OCI-LY7 (cell line): ENCODE results near the gene HSD17B11. TPM values are rescaled to one million over a fixed set of nuclear protein-coding genes. Genes with fewer than 3 reads are reported as not detected.
"Not testable (repeated sequence)": the region's sequence is repeated elsewhere in the genome, so short reads cannot be mapped to it uniquely, and the experiment has no call there.

Experiments used
- BruUV-seq: library from RNA; stranded (reverse); fragments of 400-500 nt; replicated peaks from 2 replicates; lab custom pipeline; 2021; lab: Mats Ljungman, UMichigan
- CTCF ChIA-PET: fragments of 300-600 bp; sonication (Branson Sonifier 250); formaldehyde crosslinking; loops from one replicate; lab custom pipeline; 2022; ENCODE audit warnings: antibody characterized with exemption; ENCODE audit not compliant: unreplicated experiment; lab: Charles Lee
- POLR2A ChIA-PET: fragments of 300-600 bp; sonication (Branson Sonifier 250); formaldehyde crosslinking; loops from one replicate; lab custom pipeline; 2022; ENCODE audit warnings: antibody characterized with exemption; lab: Charles Lee
- DNase-seq: peaks from one replicate; pipeline ENCODE4 v3.0.0-alpha.2; 2015; ENCODE audit warnings: low spot score
- H2AFZ ChIP-seq: fragments of 200-600 bp; sonication (generic), shearing (Covaris generic); 2 replicates; pipeline ENCODE4 v1.6.1; 2014; ENCODE audit warnings: mild to moderate bottlenecking, antibody characterized with exemption, low read length, moderate library complexity
- H3K27ac ChIP-seq: fragments of 200-600 bp; sonication (generic); 2 replicates; pipeline ENCODE4 v1.5.1; 2014; ENCODE audit warnings: mixed run types, low read depth, mild to moderate bottlenecking, moderate library complexity, low read length, inconsistent platforms; ENCODE audit not compliant: poor library complexity, severe bottlenecking
- H3K36me3 ChIP-seq: fragments of 200-600 bp; sonication (generic); 2 replicates; pipeline ENCODE4 v1.6.1; 2014; ENCODE audit warnings: mild to moderate bottlenecking, antibody characterized with exemption, low read length, moderate library complexity, mixed read lengths; ENCODE audit not compliant: insufficient read depth
- H3K4me1 ChIP-seq: fragments of 200-600 bp; sonication (generic); 2 replicates; pipeline ENCODE4 v1.5.1; 2014; ENCODE audit warnings: mild to moderate bottlenecking, low read length; ENCODE audit not compliant: insufficient read depth, poor library complexity, severe bottlenecking
- H3K4me2 ChIP-seq: fragments of 200-600 bp; sonication (generic); 2 replicates; pipeline ENCODE4 v1.6.1; 2014; ENCODE audit warnings: mild to moderate bottlenecking, low read length
- H3K4me3 ChIP-seq: fragments of 200-600 bp; sonication (generic); 2 replicates; pipeline ENCODE4 v1.5.1; 2014; ENCODE audit warnings: mild to moderate bottlenecking, low read depth, low read length; ENCODE audit not compliant: poor library complexity, severe bottlenecking
- H3K79me2 ChIP-seq: fragments of 200-600 bp; sonication (generic); 2 replicates; pipeline ENCODE4 v1.6.1; 2016; ENCODE audit warnings: low read depth, mild to moderate bottlenecking, low read length, moderate library complexity, mixed read lengths; ENCODE audit not compliant: insufficient read depth
- H3K9me2 ChIP-seq: fragments of 200-600 bp; sonication (generic); 2 replicates; pipeline ENCODE4 v1.6.1; 2016; ENCODE audit warnings: mild to moderate bottlenecking, low read length, mixed read lengths; ENCODE audit not compliant: insufficient read depth
- H3K9me3 ChIP-seq: fragments of 200-600 bp; sonication (generic); 2 replicates; pipeline ENCODE4 v1.6.1; 2014; ENCODE audit warnings: mild to moderate bottlenecking, mixed run types, low read length, mixed read lengths
- H4K20me1 ChIP-seq: fragments of 200-600 bp; sonication (generic); 2 replicates; pipeline ENCODE4 v1.6.1; 2014; ENCODE audit warnings: mild to moderate bottlenecking, antibody characterized with exemption, low read length, moderate library complexity, mixed read lengths; ENCODE audit not compliant: insufficient read depth
- CTCF ChIP-seq: fragments of 200-600 bp; sonication (generic); conservative IDR thresholded peaks from 2 replicates; pipeline ENCODE4 v1.5.1; 2014; ENCODE audit warnings: mild to moderate bottlenecking, antibody characterized with exemption, low read length, moderate library complexity, mixed read lengths
- EZH2phosphoT487 ChIP-seq: fragments of 200-600 bp; sonication (generic); IDR thresholded peaks from 2 replicates; pipeline ENCODE4 v1.6.1; 2018; ENCODE audit warnings: low read depth, borderline replicate concordance, mild to moderate bottlenecking, mixed run types, antibody characterized with exemption, low read length, moderate library complexity, mixed read lengths
- intact Hi-C: fragments of 100-400 bp; cut with micrococcal nuclease; formaldehyde crosslinking; loops from one replicate; pipeline ENCODE4 v1.10.0; 2022; ENCODE audit not compliant: unreplicated experiment
- total RNA-seq, 2 experiments: library from RNA; depleted of rRNA in 1 of 2; stranded (reverse); fragments of >200 nt in 1 of 2; shearing (Covaris generic) in 1 of 2; gene quantifications; 2 replicates each; pipeline ENCODE4 v1.2.3, GENCODE V29; 2014 to 2022

The HSD17B11 gene
- total RNA-seq, 2 experiments from 2014 or later: 8.7 to 9.0 TPM

- Histone ChIP-seq H2AFZ (no peak overlapping the region), H3K79me2 (no peaks in the 10 kb centered on the region), H3K4me3 (no peak overlapping the region), H3K9me3 (no peaks in the 10 kb centered on the region), H3K9me2 (no peaks in the 10 kb centered on the region), H4K20me1 (no peaks in the 10 kb centered on the region), H3K4me1 (no peaks in the 10 kb centered on the region), H3K4me2 (no peak overlapping the region), H3K27ac (no peak overlapping the region), H3K36me3 (no peaks in the 10 kb centered on the region)
- ChIA-PET CTCF (no interaction called here), POLR2A (interaction anchor here (0.6 kb wide), 1 partner anchor 19 kb away, joined by 3 read pairs; no protein-coding TSS in a partner anchor)
- intact Hi-C loops: no loop called here
- DNase-seq: no peak
- BruUV-seq: no TSS peak
- no peak for TF ChIP-seq CTCF
- TF ChIP-seq EZH2phosphoT487: no peak
Measured at GRCh38 chr4:87316961-87317360, 74.0 kb downstream of the HSD17B11 start.

- not testable (repeated sequence) for H3K4me2 ChIP-seq
Measured at GRCh38 chr4:87315000-87315399, 76.0 kb downstream of the HSD17B11 start.

GRCh38 chr4:87313756-87314155 is 77.2 kb downstream of the HSD17B11 start:
- Histone ChIP-seq H3K4me2 (no peak overlapping the region), H3K27ac (no peak overlapping the region), H4K20me1 (no peaks in the 10 kb centered on the region), H3K9me3 (no peaks in the 10 kb centered on the region), H2AFZ (no peak overlapping the region), H3K9me2 (no peaks in the 10 kb centered on the region), H3K4me1 (no peaks in the 10 kb centered on the region), H3K36me3 (no peaks in the 10 kb centered on the region), H3K79me2 (no peaks in the 10 kb centered on the region), H3K4me3 (no peak overlapping the region)
- ChIA-PET CTCF (no interaction called here), POLR2A (interaction anchor here (0.9 kb wide), 1 partner anchor 9 kb away, joined by 4 read pairs; no protein-coding TSS in a partner anchor)
- intact Hi-C loops: no loop called here
- BruUV-seq: no TSS peak
- TF ChIP-seq CTCF (no peak), EZH2phosphoT487 (no peak)
- DNase-seq: no peak

More at GRCh38 chr4:87315000-87315399, 76.0 kb downstream of the HSD17B11 start:
- intact Hi-C loops, POLR2A ChIA-PET, BruUV-seq, H3K9me2 ChIP-seq, H2AFZ ChIP-seq, H3K9me3 ChIP-seq, H3K79me2 ChIP-seq, H3K27ac ChIP-seq, H3K4me3 ChIP-seq, DNase-seq, H3K36me3 ChIP-seq, H4K20me1 ChIP-seq, CTCF ChIA-PET, H3K4me1 ChIP-seq: not testable (repeated sequence)
